Measurements from ENCODE around the gene GLE1. TPM values are rescaled to one million over a fixed set of nuclear protein-coding genes. Genes with fewer than 3 reads are reported as not detected.

Gene GLE1
- total RNA-seq, 2 experiments from 2014 or later, result 52.5 to 54.4 TPM

DNA sequence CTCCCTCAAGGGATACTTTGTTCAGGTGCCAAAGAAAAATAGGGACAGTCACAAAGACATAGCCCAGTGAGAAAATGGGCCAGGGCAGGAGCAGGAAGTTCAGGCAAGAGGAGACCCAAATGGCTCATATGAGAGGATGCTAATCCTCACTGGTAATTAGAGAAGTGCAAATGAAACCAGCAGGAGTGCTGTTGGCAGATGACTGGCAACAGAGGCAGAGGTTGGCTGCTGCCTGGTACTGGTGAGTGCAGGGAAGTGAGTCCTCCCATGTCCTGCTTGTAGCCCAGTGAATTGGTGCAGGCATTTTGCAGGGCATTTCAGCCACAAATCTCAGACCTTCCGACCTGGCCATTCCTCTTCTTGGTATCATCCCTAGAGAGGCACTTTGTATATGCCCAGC, 25.3 kb upstream of the GLE1 start:
- no peak for ATAC-seq
- POLR2A ChIA-PET, result no interaction called here
- Mint-ChIP-seq H3K4me1 (no peaks in the 10 kb centered on the region), H3K27ac (no peak overlapping the region), H3K4me3 (no peak overlapping the region), H3K36me3 (ENCODE audit: low read depth) (peaks cover 46% of the 10 kb centered on the region), H3K27me3 (no peaks in the 10 kb centered on the region), H3K9me3 (ENCODE audit: low read depth) (no peaks in the 10 kb centered on the region)
- CTCF ChIA-PET, result interaction anchor here (1.0 to 1.6 kb wide), 2 partner anchors 11 to 39 kb away, joined by 3 read pairs; no protein-coding TSS in a partner anchor
- no peak for DNase-seq
- intact Hi-C loops (cut with DNase I, micrococcal nuclease), result no loop called here

- Mint-ChIP-seq H3K4me3 (no peak overlapping the region), H3K36me3 (ENCODE audit: low read depth) (peaks cover 40% of the 10 kb centered on the region)
These were observed 23.0 kb upstream of the GLE1 start for GRCh38 chr9:128481561-128481960.

GRCh38 chr9:128482186-128482585, 22.3 kb upstream of the GLE1 start:
- DNase-seq (no peak), ATAC-seq (no peak)
- Mint-ChIP-seq H3K4me1 (no peaks in the 10 kb centered on the region), H3K9me3 (ENCODE audit: low read depth) (no peaks in the 10 kb centered on the region), H3K27me3 (no peaks in the 10 kb centered on the region), H3K36me3 (ENCODE audit: low read depth) (peaks cover 44% of the 10 kb centered on the region), H3K4me3 (no peak overlapping the region), H3K27ac (no peak overlapping the region)
- ChIA-PET POLR2A (interaction anchor here (0.6 kb wide), 2 partner anchors 69 to 153 kb away, joined by 6 to 7 read pairs; no protein-coding TSS in a partner anchor), CTCF (interaction anchor here (0.7 kb wide), 1 partner anchor 1563 kb away, joined by 7 read pairs; no protein-coding TSS in a partner anchor)
- intact Hi-C loops (cut with DNase I, micrococcal nuclease), result no loop called here

More at GRCh38 chr9:128481561-128481960, 23.0 kb upstream of the GLE1 start:
- intact Hi-C loops (cut with DNase I, micrococcal nuclease), result no loop called here
- DNase-seq (no peak), ATAC-seq (no peak)
- no peaks in the 10 kb centered on the region for H3K4me1 Mint-ChIP-seq
- H3K27me3 Mint-ChIP-seq, result no peaks in the 10 kb centered on the region
- ChIA-PET CTCF (interaction anchor here (0.6 to 0.7 kb wide), 2 partner anchors 152 to 1562 kb away, joined by 3 to 7 read pairs; no protein-coding TSS in a partner anchor), POLR2A (interaction anchor here (0.6 kb wide), 1 partner anchor 70 kb away, joined by 7 read pairs; no protein-coding TSS in a partner anchor)
- H3K9me3 Mint-ChIP-seq (ENCODE audit: low read depth), result no peaks in the 10 kb centered on the region
- no peak overlapping the region for H3K27ac Mint-ChIP-seq

DNA sequence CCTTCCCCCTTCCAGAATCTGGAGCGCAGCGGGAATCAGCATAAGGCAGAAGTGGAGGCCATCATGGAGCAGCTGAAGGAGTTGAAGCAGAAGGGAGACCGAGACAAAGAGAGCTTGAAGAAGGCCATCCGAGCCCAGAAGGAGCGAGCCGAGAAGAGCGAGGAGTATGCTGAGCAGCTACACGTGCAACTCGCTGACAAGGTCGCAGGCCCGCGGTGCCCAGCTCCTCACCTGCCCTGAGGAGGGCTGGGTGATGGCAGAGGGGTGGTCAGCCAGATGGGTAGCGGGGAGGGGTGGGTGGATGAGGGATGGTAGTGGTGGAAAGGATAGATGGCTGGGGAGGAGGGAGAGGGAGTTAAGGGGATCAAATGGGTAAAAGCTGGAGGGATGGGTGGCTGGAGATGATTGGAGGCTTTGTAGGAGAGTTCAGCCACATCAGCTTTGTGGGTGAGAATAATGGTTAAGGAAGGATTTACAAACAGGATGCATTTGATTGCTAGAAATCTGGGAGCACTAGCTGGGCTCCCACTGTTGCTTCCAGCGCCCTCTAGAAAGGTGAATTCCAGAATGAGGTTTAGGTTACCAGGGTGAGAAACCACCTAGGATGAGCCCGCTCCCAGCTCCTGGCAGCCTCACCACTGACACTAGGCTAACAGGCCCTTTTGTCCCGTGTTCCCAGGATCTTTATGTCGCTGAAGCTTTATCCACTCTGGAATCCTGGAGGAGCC, 19.7 kb upstream of the GLE1 start:
- no peak for ATAC-seq
- Mint-ChIP-seq H3K36me3 (ENCODE audit: low read depth) (peaks cover 47% of the 10 kb centered on the region), H3K27me3 (no peaks in the 10 kb centered on the region), H3K27ac (no peak overlapping the region), H3K4me3 (no peak overlapping the region), H3K4me1 (no peaks in the 10 kb centered on the region), H3K9me3 (ENCODE audit: low read depth) (no peaks in the 10 kb centered on the region)
- DNase-seq, result no peak
- intact Hi-C loops (cut with DNase I, micrococcal nuclease), result no loop called here
- ChIA-PET CTCF (interaction anchor here (0.6 to 0.7 kb wide), 2 partner anchors 75 to 232 kb away, joined by 3 read pairs; no protein-coding TSS in a partner anchor), POLR2A (no interaction called here)

DNA sequence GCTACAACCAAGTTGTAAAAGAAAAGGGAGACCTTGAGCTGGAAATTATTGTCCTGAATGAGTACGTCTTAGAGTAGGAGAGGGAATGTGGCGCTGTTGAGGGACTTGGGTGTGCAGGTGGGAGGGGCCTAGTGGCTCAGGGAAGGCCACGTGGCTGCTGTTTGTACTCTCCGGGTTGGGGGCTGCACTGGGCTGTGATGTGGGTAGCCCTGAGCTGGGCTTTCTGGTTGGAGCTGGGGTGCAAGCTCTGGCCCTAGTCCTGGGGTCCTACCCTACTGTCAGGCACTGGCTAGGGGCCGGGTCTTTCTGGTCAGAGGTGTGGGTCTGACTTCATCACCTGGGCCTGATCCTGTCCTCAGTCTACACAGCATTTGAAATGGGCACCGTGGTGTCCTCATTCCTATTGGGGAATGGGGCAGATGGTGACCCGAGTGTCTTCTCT, 19.1 kb upstream of the GLE1 start:
- Mint-ChIP-seq H3K4me1 (no peaks in the 10 kb centered on the region), H3K27ac (no peak overlapping the region), H3K27me3 (no peaks in the 10 kb centered on the region), H3K9me3 (ENCODE audit: low read depth) (no peaks in the 10 kb centered on the region), H3K36me3 (ENCODE audit: low read depth) (peaks cover 50% of the 10 kb centered on the region), H3K4me3 (no peak overlapping the region)
- ChIA-PET POLR2A (no interaction called here), CTCF (interaction anchor here (0.6 to 0.7 kb wide), 3 partner anchors 74 to 231 kb away, joined by 3 read pairs; no protein-coding TSS in a partner anchor)
- intact Hi-C loops (cut with DNase I, micrococcal nuclease), result no loop called here
- ATAC-seq (no peak), DNase-seq (no peak)

- Mint-ChIP-seq H3K27ac (no peak overlapping the region), H3K9me3 (ENCODE audit: low read depth) (no peaks in the 10 kb centered on the region)
- CTCF ChIA-PET, result interaction anchor here (0.6 kb wide), 1 partner anchor 195 kb away, joined by 3 read pairs; no protein-coding TSS in a partner anchor
These were observed 18.3 kb upstream of the GLE1 start for GRCh38 chr9:128486201-128486600.

DNA sequence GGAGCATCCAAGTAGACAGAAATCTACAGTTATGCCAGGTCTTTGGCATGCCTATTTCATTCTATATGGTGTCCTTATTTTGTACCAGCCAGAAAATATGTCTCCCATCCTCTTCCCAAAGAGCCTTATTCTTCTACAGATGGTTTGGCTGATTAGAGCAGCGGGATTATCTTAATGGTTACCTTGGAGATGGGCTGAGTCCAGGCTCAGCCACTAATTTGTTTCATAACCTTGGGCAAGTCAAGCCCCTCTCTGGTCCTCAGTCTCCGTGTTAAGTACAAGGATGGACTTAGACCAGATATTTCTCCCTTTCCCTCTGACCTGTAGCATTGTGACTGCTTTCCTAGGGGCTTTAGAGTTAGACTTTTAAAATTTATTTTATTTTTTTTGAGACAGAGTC, 11.1 kb upstream of the GLE1 start:
- H3K36me3 Mint-ChIP-seq (ENCODE audit: low read depth), result peaks cover 48% of the 10 kb centered on the region
- peak overlapping the region; percentile 10 for H3K27ac Mint-ChIP-seq
- POLR2A ChIA-PET, result interaction anchor here (0.7 kb wide), 1 partner anchor 16 kb away, joined by 3 read pairs; no protein-coding TSS in a partner anchor

More at GRCh38 chr9:128486201-128486600, 18.3 kb upstream of the GLE1 start:
- POLR2A ChIA-PET, result no interaction called here
- ATAC-seq, result no peak
- intact Hi-C loops (cut with DNase I, micrococcal nuclease), result no loop called here
- H3K27me3 Mint-ChIP-seq, result no peaks in the 10 kb centered on the region
- H3K4me3 Mint-ChIP-seq, result no peak overlapping the region
- no peak for DNase-seq
- peaks cover 52% of the 10 kb centered on the region for H3K36me3 Mint-ChIP-seq (ENCODE audit: low read depth)
- no peaks in the 10 kb centered on the region for H3K4me1 Mint-ChIP-seq

GRCh38 chr9:128494108-128494745, 10.3 kb upstream of the GLE1 start:
- ATAC-seq, result no peak
- intact Hi-C loops (cut with DNase I, micrococcal nuclease), result no loop called here
- no peak overlapping the region for H3K4me3 Mint-ChIP-seq
- H3K4me1 Mint-ChIP-seq, result no peaks in the 10 kb centered on the region
- peak; percentile 31 for DNase-seq
- POLR2A ChIA-PET, result interaction anchor here (0.7 kb wide), 1 partner anchor 16 kb away, joined by 3 read pairs; no protein-coding TSS in a partner anchor
- H3K9me3 Mint-ChIP-seq (ENCODE audit: low read depth), result no peaks in the 10 kb centered on the region
- peaks cover 49% of the 10 kb centered on the region for H3K36me3 Mint-ChIP-seq (ENCODE audit: low read depth)
- no peak overlapping the region for H3K27ac Mint-ChIP-seq
- H3K27me3 Mint-ChIP-seq, result no peaks in the 10 kb centered on the region
- CTCF ChIA-PET, result interaction anchor here (0.6 to 0.8 kb wide), 2 partner anchors 199 to 448 kb away, joined by 3 to 4 read pairs; no protein-coding TSS in a partner anchor

More for the DNA sequence above, 11.1 kb upstream of the GLE1 start:
- no peaks in the 10 kb centered on the region for H3K27me3 Mint-ChIP-seq
- CTCF ChIA-PET, result no interaction called here
- intact Hi-C loops (cut with DNase I, micrococcal nuclease), result no loop called here
- ATAC-seq (no peak), DNase-seq (no peak)
- no peaks in the 10 kb centered on the region for H3K4me1 Mint-ChIP-seq
- H3K4me3 Mint-ChIP-seq, result no peak overlapping the region
- no peaks in the 10 kb centered on the region for H3K9me3 Mint-ChIP-seq (ENCODE audit: low read depth)

GRCh38 chr9:128494746-128495129, 9.8 kb upstream of the GLE1 start:
- no peaks in the 10 kb centered on the region for H3K27me3 Mint-ChIP-seq
- no peak overlapping the region for H3K27ac Mint-ChIP-seq
- POLR2A ChIA-PET, result no interaction called here

DNA sequence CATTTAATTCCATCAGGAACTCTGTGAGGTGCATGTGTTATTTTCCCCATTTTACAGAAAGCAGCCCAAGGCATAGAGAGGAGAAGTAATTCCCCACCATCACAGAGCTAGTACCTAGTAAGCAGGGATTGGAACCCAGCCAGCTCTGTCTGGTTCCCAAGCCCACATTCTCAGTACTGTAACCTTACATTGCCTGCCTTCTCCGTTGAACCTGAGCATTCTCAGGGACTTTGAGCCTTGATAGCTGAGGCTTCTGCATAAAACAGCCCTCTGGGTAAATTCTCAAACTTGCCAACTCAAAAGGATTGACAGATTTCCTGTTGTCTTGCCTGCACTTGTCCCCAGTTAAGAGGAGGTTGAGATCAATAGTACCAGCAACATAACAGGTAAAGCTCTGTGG, 9.2 kb upstream of the GLE1 start:
- POLR2A ChIA-PET, result interaction anchor here (0.6 kb wide), 2 partner anchors 10 to 198 kb away, joined by 3 read pairs; no protein-coding TSS in a partner anchor
- intact Hi-C loops (cut with DNase I, micrococcal nuclease), result no loop called here

More at GRCh38 chr9:128494746-128495129, 9.8 kb upstream of the GLE1 start:
- no peaks in the 10 kb centered on the region for H3K4me1 Mint-ChIP-seq
- intact Hi-C loops (cut with DNase I, micrococcal nuclease), result no loop called here
- CTCF ChIA-PET, result interaction anchor here (0.6 to 0.8 kb wide), 2 partner anchors 200 to 447 kb away, joined by 3 to 4 read pairs; no protein-coding TSS in a partner anchor
- peaks cover 49% of the 10 kb centered on the region for H3K36me3 Mint-ChIP-seq (ENCODE audit: low read depth)
- H3K4me3 Mint-ChIP-seq, result no peak overlapping the region
- no peaks in the 10 kb centered on the region for H3K9me3 Mint-ChIP-seq (ENCODE audit: low read depth)
- no peak for DNase-seq
- no peak for ATAC-seq

GRCh38 chr9:128495804-128496417, 8.6 kb upstream of the GLE1 start:
- intact Hi-C loops (cut with DNase I, micrococcal nuclease), result no loop called here
- H3K4me1 Mint-ChIP-seq, result no peaks in the 10 kb centered on the region
- H3K9me3 Mint-ChIP-seq (ENCODE audit: low read depth), result no peaks in the 10 kb centered on the region
- no peak for DNase-seq
- H3K4me3 Mint-ChIP-seq, result no peak overlapping the region
- peaks cover 51% of the 10 kb centered on the region for H3K36me3 Mint-ChIP-seq (ENCODE audit: low read depth)
- peak overlapping the region; percentile 4 for H3K27ac Mint-ChIP-seq
- no peak for ATAC-seq
- H3K27me3 Mint-ChIP-seq, result no peaks in the 10 kb centered on the region
- POLR2A ChIA-PET, result interaction anchor here (0.6 kb wide), 2 partner anchors 9 to 197 kb away, joined by 3 read pairs; no protein-coding TSS in a partner anchor
- CTCF ChIA-PET, result interaction anchor here (0.6 to 0.8 kb wide), 4 partner anchors 55 to 293 kb away, joined by 3 to 7 read pairs (median 3); no protein-coding TSS in a partner anchor

More for the DNA sequence above, 9.2 kb upstream of the GLE1 start:
- ATAC-seq (no peak), DNase-seq (no peak)
- Mint-ChIP-seq H3K4me1 (no peaks in the 10 kb centered on the region), H3K9me3 (ENCODE audit: low read depth) (no peaks in the 10 kb centered on the region), H3K27ac (no peak overlapping the region), H3K27me3 (no peaks in the 10 kb centered on the region), H3K4me3 (no peak overlapping the region), H3K36me3 (ENCODE audit: low read depth) (peaks cover 50% of the 10 kb centered on the region)
- CTCF ChIA-PET, result no interaction called here

Measured in activated CD4-positive, alpha-beta T cell treated with anti-CD3 and anti-CD28 coated beads for 36 hours (primary cell).